Stomach (tissue), 9 donors: Measurements from ENCODE around the gene CFAP65. TPM values are rescaled to one million over a fixed set of nuclear protein-coding genes. Genes with fewer than 3 reads are reported as not detected.

Source experiments
- DNase-seq, 2 donors: peaks; one replicate each; pipeline versions ENCODE4 v3.0.0 to v3.0.0-alpha.2; 2013 to 2019
- H3K27ac ChIP-seq, 5 donors: fragments of 200-600 bp in 4 of 5; sonication (generic) in 4 of 5; one replicate each; pipeline ENCODE4 v1.5.1; 2013 to 2019; ENCODE audit warnings: mild to moderate bottlenecking in 1 of 5, moderate library complexity in 1 of 5
- H3K27me3 ChIP-seq, 3 donors: fragments of 200-600 bp; sonication (generic); one replicate each; pipeline ENCODE4 v1.5.1; 2017 to 2019; ENCODE audit warnings: mixed run types in 1 of 3
- H3K36me3 ChIP-seq, 4 donors: fragments of 200-600 bp; sonication (generic); 1 replicate in 3 of 4; 2 replicates in 1 of 4; pipeline ENCODE4 v1.5.1; 2016 to 2019
- H3K4me1 ChIP-seq, 4 donors: fragments of 200-600 bp; sonication (generic); one replicate each; pipeline ENCODE4 v1.5.1; 2016 to 2019
- H3K4me3 ChIP-seq, 4 donors: fragments of 200-600 bp; sonication (generic) in 3 of 4; one replicate each; pipeline ENCODE4 v1.5.1; 2016 to 2019; ENCODE audit warnings: mild to moderate bottlenecking in 1 of 4
- H3K9me3 ChIP-seq, 4 donors: fragments of 200-600 bp; sonication (generic); one replicate each; pipeline ENCODE4 v1.5.1; 2016 to 2019
- CTCF ChIP-seq, 7 experiments: fragments of 450-650 bp in 4 of 7; fragments of 200-600 bp in 3 of 7; sonication (generic) in 3 of 7; IDR thresholded peaks; one replicate each; pipeline ENCODE4 v1.5.1; 2016 to 2019; ENCODE audit warnings: antibody characterized with exemption in 7 of 7, control low read depth in 2 of 7, mild to moderate bottlenecking in 1 of 7
- EP300 ChIP-seq: sonication (generic); formaldehyde crosslinking; IDR thresholded peaks from one replicate; pipeline ENCODE4 v1.6.1; 2017; ENCODE audit warnings: antibody characterized with exemption
- POLR2A ChIP-seq, 4 donors: fragments of 450-650 bp; IDR thresholded peaks; one replicate each; pipeline ENCODE4 v1.6.1; 2016; ENCODE audit warnings: antibody characterized with exemption in 4 of 4, control low read depth in 2 of 4, mild to moderate bottlenecking in 1 of 4, moderate library complexity in 1 of 4
- POLR2AphosphoS5 ChIP-seq, 3 donors: sonication (generic); formaldehyde crosslinking; IDR thresholded peaks; one replicate each; pipeline ENCODE4 v1.6.1; 2016; ENCODE audit warnings: antibody characterized with exemption in 3 of 3
- WGBS, 5 donors: extraction: QIAGEN DNeasy Blood & Tissue Kit in 3 of 5; methylation state at CpG; one replicate each; pipeline versions ENCODE4 v1.1.5 to v1.1.7; 2013 to 2018; 5-methylcytosine and 5-hydroxymethylcytosine counted together
- intact Hi-C: fragments of 100-400 bp; cut with DNase I; formaldehyde crosslinking; loops from one replicate; pipeline ENCODE4 v1.15.1; 2023; ENCODE audit warnings: low total_unique reads
- polyA plus RNA-seq, 3 donors: library from polyadenylated mRNA; stranded (reverse); fragments of 200-250 nt; gene quantifications; one replicate each; pipeline ENCODE4 v1.2.3, GENCODE V29; 2013
- total RNA-seq, 5 donors: library from RNA; depleted of rRNA; stranded (reverse); fragments of >200 nt; gene quantifications; one replicate each; pipeline versions ENCODE4 v1.1.0 to v1.2.3, GENCODE V29; 2014 to 2016
- donor health status: healthy with polysubstance abuse.
- donor health status: Bipolar disorder and iron deficiency.
- donor health status: healthy.

Gene CFAP65
- total and polyA plus RNA-seq, 8 donors, result 0.10 to 2.6 TPM; not detected in 6

- intact Hi-C loops, result no loop called here
- WGBS, 5 donors, result 87 to 94% (median 90%) methylated on average over 3 of the region's 3 CpGs
- H3K9me3 ChIP-seq, result no peaks in the 10 kb centered on the region
- no peak for TF ChIP-seq EP300
- TF ChIP-seq POLR2A (IDR thresholded peaks at IDR 0.05), result no peak
- no peak for TF ChIP-seq CTCF (IDR thresholded peaks at IDR 0.05)
- no peak for TF ChIP-seq POLR2AphosphoS5 (IDR thresholded peaks at IDR 0.05)
- no peak overlapping the region for H3K27ac ChIP-seq
- H3K4me3 ChIP-seq, result no peak overlapping the region
- H3K36me3 ChIP-seq, result no peaks in the 10 kb centered on the region
- no peak for DNase-seq
- peaks cover 24 to 47% (median 38%) of the 10 kb centered on the region in 4 donors for H3K4me1 ChIP-seq
- H3K27me3 ChIP-seq, result peaks cover 19 to 98% (median 51%) of the 10 kb centered on the region in 3 donors
Observed at GRCh38 chr2:219003979-219004378, 37.3 kb downstream of the CFAP65 start.

- peak in 3 of 7 experiments; percentile 19 to 53 (median 31) for TF ChIP-seq CTCF (IDR thresholded peaks at IDR 0.05)
- TF ChIP-seq POLR2A (IDR thresholded peaks at IDR 0.05), result no peak
- no peak for TF ChIP-seq EP300
- TF ChIP-seq POLR2AphosphoS5 (IDR thresholded peaks at IDR 0.05), result no peak
- Histone ChIP-seq H3K4me3 (peak overlapping the region; percentile 35 to 49 (median 44)), H3K9me3 (no peaks in the 10 kb centered on the region), H3K27ac (peak overlapping the region in 4 of 5 donors; percentile 88 to 93 (median 90)), H3K36me3 (no peaks in the 10 kb centered on the region), H3K4me1 (peaks cover 24 to 50% (median 42%) of the 10 kb centered on the region in 4 donors), H3K27me3 (peaks cover 19 to 98% (median 51%) of the 10 kb centered on the region in 3 donors)
- no peak for DNase-seq
- WGBS, 5 donors, result 11 to 32% (median 13%) methylated on average over 6 to 20 of the region's 20 CpGs
- intact Hi-C loops, result no loop called here
Observed at GRCh38 chr2:219003267-219003634, 38.1 kb downstream of the CFAP65 start.

- Histone ChIP-seq H3K4me1 (peaks cover 24 to 52% (median 43%) of the 10 kb centered on the region in 4 donors), H3K27ac (peak overlapping the region; percentile 81 to 93 (median 89))
- DNase-seq, result peak; percentile 88 to 92
Observed at GRCh38 chr2:219002395-219003266, 38.7 kb downstream of the CFAP65 start.

More at GRCh38 chr2:219002395-219003266, 38.7 kb downstream of the CFAP65 start:
- H3K9me3 ChIP-seq, result no peaks in the 10 kb centered on the region
- intact Hi-C loops, result no loop called here
- TF ChIP-seq POLR2A (IDR thresholded peaks at IDR 0.05) (no peak), POLR2AphosphoS5 (IDR thresholded peaks at IDR 0.05) (peak in 2 of 3 donors; percentile 39 to 48), CTCF (IDR thresholded peaks at IDR 0.05) (peak in 5 of 7 experiments; percentile 27 to 64 (median 49))
- WGBS, 5 donors, result 1 to 2% (median 1%) methylated on average over 43 to 72 of the region's 72 CpGs
- H3K36me3 ChIP-seq, result no peaks in the 10 kb centered on the region
- peaks cover 19 to 98% (median 51%) of the 10 kb centered on the region in 3 donors for H3K27me3 ChIP-seq
- peak overlapping the region; percentile 35 to 49 (median 44) for H3K4me3 ChIP-seq
